HG02870 (cell line): ENCODE results near the gene NAPA.

Experiments used
- ATAC-seq: cut with Tn5 transposase; IDR thresholded peaks from one replicate; pipeline ENCODE4 v1.9.1; 2021; ENCODE audit warnings: mild to moderate bottlenecking, moderate library complexity; ENCODE audit not compliant: unreplicated experiment

Gene NAPA

GRCh38 chr19:47503826-47504150 is 11.1 kb downstream of the NAPA start:
- no peak for ATAC-seq

GRCh38 chr19:47503130-47503825 is 11.6 kb downstream of the NAPA start:
- no peak for ATAC-seq

- ATAC-seq = no peak
Observed at GRCh38 chr19:47499863-47500830, 14.7 kb downstream of the NAPA start.

- ATAC-seq = no peak
Observed at GRCh38 chr19:47499371-47499770, 15.5 kb downstream of the NAPA start.

DNA sequence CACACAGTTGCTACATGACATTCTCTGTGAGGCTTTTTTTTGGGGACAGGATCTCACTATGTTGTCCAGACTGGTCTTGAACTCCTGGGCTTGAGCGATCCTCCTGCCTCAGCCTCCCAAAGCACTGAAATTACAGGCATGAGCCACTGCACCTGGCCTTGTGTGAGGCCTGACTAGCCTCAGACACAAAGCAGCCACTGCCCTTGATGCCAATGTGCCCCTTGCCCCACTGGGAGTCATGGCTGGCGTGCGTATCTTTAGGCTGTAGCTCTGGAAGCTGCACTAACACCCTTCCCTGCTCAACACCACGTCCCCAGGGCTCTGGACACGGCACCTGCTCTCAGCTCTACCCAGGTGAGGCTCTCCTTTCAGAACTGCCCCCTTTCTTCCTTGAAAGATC is 16.3 kb downstream of the NAPA start:
- ATAC-seq = no peak

GRCh38 chr19:47497821-47498520 is 16.9 kb downstream of the NAPA start:
- no peak for ATAC-seq

DNA sequence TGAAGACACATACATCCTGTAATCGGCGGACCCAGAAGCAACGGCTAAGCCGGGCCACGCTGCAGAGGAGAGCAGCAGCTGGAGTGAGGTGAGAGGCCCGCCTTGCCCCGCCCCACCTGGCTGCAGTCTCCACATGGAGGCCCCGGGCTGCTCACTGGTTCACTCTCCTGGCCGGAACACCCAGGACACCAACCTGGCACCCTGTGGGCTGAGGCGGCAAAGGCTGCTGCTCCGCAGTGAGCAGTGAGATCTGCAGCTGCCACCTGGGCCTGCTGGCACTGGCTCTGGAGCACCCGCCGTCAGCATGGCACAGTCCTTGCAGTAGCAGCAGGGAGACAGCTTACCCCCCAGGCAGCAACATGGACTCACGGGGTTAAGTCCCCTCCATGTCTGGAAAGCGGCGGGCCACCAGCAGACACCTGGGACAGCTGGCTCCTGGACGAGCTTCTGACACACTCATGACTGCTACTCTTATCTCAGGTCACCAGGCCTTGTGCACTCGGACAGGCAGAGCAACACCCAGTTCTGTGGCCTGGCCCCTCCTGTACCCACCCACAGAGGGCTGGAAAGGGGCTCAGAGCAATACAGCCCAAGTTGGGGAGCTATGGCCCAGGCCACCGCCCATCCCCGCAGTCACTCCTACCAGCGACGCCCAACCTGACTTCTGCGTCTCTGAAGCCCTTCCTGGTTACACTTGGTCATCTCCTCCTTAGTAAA is 17.7 kb downstream of the NAPA start:
- no peak for ATAC-seq

DNA sequence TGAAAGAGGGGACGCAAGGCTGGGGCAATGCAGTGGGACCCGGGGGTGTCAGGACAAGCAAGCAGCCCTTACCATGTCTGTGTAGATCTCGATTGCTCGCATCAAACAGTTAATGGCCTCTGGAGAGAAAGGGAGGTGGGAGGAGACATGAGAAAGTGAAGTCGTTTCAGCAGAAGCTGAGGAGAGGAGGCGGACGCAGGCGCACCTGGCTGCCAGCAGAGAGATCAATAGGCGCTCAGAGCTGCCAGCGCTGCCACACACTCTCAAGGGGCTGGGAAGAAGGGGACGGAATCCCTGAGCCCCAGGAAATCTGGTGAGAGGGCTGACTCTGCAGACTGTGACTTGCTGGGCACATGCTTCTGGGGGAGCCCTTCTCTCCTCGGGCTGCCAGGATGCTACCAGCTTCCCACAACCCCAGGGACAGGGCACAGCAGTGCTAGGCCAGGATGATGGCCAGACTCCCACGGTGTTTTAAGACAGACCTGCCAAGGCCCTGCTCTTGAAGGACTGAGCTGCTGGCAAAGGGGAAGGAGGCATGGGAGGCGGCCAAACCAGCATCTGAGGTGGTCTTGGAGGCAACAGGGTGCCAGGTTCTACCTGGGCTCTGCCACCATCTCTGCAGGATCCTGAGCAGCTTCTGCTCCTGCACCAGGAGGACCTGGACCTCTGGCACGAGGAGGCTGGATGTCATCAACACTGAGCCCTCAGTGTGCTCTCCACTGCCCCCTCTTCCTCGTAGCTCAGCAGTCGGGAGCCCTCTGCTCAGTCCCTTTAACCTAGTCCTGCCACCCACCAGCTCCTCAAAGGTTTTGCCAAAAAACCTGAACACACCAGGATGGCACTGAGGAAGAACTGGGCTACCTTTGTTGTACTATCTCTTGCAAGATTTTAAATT is 19.1 kb downstream of the NAPA start:
- ATAC-seq = no peak

DNA sequence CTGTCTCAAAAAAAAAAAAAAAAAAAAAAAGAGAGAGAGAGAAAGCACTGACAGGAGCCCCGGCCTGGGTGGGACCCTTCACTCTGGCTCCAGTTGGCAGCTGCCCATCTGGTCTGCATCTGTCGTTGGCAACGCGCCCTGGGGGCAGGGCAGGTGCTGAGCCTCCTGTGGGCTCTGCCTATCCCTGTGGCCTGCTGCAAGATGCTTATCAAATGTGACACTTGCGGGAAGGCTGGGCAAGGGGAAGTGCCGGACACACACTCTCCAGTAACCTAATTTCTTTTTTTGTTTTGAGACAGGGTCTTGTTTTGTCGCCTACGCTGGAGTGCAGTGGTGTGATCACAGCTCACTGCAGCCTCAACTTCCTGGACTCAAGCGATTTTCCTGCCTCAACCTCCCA is 20.1 kb downstream of the NAPA start:
- no peak for ATAC-seq

GRCh38 chr19:47494211-47494547 is 20.7 kb downstream of the NAPA start:
- no peak for ATAC-seq

GRCh38 chr19:47493378-47494210 is 21.3 kb downstream of the NAPA start:
- no peak for ATAC-seq

- ATAC-seq = no peak
Observed at GRCh38 chr19:47492571-47493377, 22.1 kb downstream of the NAPA start.

GRCh38 chr19:47492137-47492533 is 22.7 kb downstream of the NAPA start:
- no peak for ATAC-seq

- ATAC-seq = no peak
Observed at GRCh38 chr19:47491358-47492136, 23.3 kb downstream of the NAPA start.

- ATAC-seq = no peak
Observed at GRCh38 chr19:47490847-47491246, 24.0 kb downstream of the NAPA start.

- no peak for ATAC-seq
Observed at GRCh38 chr19:47490031-47490430, 24.8 kb downstream of the NAPA start.

DNA sequence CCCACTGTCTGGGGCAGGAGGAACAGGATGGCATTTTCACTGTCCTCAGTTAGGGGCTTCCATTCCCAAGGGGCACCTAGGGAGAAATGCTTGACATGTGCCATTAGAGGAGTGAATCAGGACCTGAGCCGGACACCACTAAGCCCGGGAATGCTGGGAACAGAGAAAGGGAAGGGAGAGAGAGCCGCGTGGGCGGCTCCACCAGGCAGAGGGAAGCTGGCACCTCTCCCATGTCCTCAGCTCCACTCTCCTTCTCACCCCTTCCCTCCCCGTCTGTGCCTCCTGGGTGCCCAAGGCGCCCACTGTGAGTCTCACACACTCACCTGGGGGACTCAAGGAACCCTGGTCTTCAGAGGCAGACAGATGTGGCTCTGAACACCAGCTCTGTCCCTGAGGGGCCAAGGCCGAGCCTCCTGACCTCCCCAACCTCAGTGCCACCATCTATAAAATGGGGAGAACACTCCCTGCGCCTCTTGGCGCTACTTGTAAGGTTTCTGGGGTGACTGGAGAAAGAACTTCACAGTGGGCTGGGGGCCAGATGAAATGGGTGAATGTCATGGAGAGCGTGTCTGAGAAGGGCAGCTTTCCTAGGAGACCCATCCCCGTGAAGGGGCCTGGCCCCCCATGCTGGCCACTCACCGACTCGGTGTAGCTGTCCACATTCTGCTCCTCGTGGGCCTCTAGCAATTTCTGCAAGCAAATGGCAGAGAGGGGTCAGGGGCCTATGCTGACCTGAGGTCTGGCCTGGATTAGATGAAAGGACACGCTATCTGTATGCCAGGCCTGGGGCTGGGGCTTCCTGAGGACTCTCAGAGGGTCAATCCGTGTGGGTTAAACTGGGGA is 25.6 kb downstream of the NAPA start:
- ATAC-seq = no peak
